ENCODE measurements around the gene IFI30.

DNA sequence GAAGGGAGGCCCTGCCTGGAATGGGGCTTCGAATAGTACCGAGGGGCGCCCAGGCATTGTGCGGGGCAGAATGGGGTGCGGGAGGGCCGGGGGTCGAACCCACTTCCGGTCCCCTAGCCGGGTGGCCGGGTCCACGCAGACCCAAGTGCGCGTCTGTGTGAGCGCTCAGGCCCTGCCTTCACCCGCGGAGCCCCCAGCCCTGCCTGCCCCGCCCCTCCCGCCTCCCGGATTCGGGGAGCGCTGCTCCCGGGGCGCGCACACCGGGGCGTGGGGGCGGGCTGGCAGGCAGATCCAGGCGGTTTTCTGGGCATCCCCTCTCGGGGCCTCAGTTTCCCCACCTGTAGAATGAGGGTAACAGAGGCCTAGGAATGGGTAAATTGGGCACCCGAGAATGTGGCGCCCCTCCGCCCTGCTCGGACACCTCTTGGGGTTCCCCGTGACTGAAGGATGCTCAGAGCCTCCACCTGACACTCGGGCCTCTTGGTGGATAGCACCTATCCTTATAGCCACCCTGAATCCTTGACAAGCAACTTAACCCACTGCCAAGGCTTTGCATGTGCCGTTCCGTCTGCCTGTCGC, 20.0 kb upstream of the IFI30 start:
- TF ChIP-seq, protein P1, sequence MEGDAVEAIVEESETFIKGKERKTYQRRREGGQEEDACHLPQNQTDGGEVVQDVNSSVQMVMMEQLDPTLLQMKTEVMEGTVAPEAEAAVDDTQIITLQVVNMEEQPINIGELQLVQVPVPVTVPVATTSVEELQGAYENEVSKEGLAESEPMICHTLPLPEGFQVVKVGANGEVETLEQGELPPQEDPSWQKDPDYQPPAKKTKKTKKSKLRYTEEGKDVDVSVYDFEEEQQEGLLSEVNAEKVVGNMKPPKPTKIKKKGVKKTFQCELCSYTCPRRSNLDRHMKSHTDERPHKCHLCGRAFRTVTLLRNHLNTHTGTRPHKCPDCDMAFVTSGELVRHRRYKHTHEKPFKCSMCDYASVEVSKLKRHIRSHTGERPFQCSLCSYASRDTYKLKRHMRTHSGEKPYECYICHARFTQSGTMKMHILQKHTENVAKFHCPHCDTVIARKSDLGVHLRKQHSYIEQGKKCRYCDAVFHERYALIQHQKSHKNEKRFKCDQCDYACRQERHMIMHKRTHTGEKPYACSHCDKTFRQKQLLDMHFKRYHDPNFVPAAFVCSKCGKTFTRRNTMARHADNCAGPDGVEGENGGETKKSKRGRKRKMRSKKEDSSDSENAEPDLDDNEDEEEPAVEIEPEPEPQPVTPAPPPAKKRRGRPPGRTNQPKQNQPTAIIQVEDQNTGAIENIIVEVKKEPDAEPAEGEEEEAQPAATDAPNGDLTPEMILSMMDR (IDR thresholded peaks at IDR 0.05) = no peak
- no peak for TF ChIP-seq EP300 (IDR thresholded peaks at IDR 0.05)
